RWPE2 (cell line): ENCODE measurements around the gene PDE4D.

ENCODE experiments used
- ATAC-seq: fragments of 200-7000 bp; cut with Tn5 transposase; 3 replicates; pipeline ENCODE4 v1.9.1; 2021; ENCODE audit warnings: low read depth
- DNase-seq: peaks from one replicate; pipeline ENCODE4 v3.0.0-alpha.2; 2020; ENCODE audit warnings: low spot score
- H3K27ac ChIP-seq: fragments of 450-650 bp; 2 replicates; pipeline ENCODE4 v1.5.1; 2017; ENCODE audit warnings: mild to moderate bottlenecking; ENCODE audit not compliant: poor library complexity, severe bottlenecking
- H3K27me3 ChIP-seq: fragments of 250-450 bp; sonication (Bioruptor Pico); 2 replicates; pipeline ENCODE4 v1.5.1; 2021; ENCODE audit warnings: mild to moderate bottlenecking, moderate library complexity; ENCODE audit not compliant: insufficient read depth, poor library complexity, severe bottlenecking
- H3K36me3 ChIP-seq: fragments of 250-450 bp; sonication (Bioruptor Pico); 2 replicates; pipeline ENCODE4 v1.5.1; 2020; ENCODE audit warnings: low read depth, mild to moderate bottlenecking, moderate library complexity
- H3K4me1 ChIP-seq: fragments of 250-450 bp; sonication (Bioruptor Pico); 2 replicates; pipeline ENCODE4 v1.5.1; 2021; ENCODE audit warnings: mild to moderate bottlenecking, moderate library complexity; ENCODE audit not compliant: insufficient read depth, poor library complexity, severe bottlenecking
- H3K4me3 ChIP-seq: fragments of 250-450 bp; sonication (Bioruptor Pico); 2 replicates; pipeline ENCODE4 v1.5.1; 2021; ENCODE audit warnings: mild to moderate bottlenecking, moderate library complexity; ENCODE audit not compliant: severe bottlenecking
- H3K9me3 ChIP-seq: fragments of 250-450 bp; sonication (Bioruptor Pico); 2 replicates; pipeline ENCODE4 v1.5.1; 2021; ENCODE audit warnings: mild to moderate bottlenecking, moderate library complexity; ENCODE audit not compliant: severe bottlenecking
- CTCF ChIP-seq: fragments of 450-650 bp; IDR thresholded peaks from one replicate; pipeline ENCODE4 v1.5.1; 2017; ENCODE audit warnings: mild to moderate bottlenecking, moderate library complexity; ENCODE audit not compliant: poor library complexity, severe bottlenecking

Gene PDE4D

DNA sequence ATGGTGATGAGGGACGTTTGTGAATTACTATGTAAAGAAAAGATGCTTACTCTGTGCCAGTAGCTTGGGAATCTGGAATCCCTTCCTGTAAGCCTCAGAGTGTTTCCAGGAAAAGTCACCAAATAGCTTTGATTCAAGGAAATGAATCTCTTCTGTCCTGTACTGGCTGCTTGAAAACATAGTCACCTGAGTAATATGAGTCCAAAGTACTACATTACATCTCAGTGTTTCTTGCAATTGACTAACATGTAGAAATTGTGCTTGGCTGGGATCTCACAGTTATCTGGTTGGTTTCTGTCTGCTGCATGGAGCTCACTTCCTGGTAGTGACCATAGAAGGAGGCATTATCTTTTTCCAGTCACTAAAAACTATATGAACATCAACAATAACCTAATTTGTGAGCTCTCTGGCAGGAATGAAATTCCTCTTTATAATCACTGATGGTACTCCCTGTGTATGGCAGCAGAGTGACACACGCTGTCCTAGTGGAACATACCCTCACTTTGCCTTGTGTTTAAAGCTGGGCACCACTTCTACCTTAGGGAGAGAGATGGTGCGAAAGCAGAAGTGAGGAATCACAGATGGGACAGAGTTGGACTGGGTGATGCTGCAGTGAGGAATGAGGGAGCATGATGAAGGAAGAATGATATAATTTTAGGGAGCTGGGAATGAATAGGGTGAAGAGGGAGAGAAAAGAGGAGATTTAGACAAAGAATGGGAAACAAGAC, 742.2 kb downstream of the PDE4D start:
- ATAC-seq (no peak), DNase-seq (no peak)
- Histone ChIP-seq H3K9me3 (no peaks in the 10 kb centered on the region), H3K4me1 (no peaks in the 10 kb centered on the region), H3K27me3 (no peaks in the 10 kb centered on the region), H3K4me3 (no peak overlapping the region), H3K27ac (no peak overlapping the region), H3K36me3 (no peaks in the 10 kb centered on the region)
- TF ChIP-seq CTCF: no peak

DNA sequence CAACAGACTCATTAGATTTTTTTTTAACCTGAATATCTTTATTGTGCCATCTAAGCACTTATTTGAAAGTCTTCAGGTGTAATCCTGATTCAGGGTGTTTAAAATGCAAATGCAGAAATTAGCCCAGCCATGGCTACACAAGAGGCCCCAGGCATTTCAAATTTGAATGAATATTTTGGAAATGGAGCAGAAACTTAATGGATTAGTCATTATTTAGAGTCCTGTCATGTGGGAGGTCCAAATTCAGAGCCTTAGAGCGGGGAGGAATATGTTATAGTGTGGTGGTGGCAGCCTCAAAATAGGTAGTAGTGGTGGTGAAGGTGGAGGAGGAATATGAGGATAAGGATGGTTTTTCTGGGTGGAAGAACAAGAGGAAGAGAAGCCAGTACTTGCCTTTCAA, 743.7 kb downstream of the PDE4D start:
- H3K27me3 ChIP-seq: no peaks in the 10 kb centered on the region
- no peaks in the 10 kb centered on the region for H3K9me3 ChIP-seq
- H3K27ac ChIP-seq: no peak overlapping the region
- no peak for DNase-seq
- no peak overlapping the region for H3K4me3 ChIP-seq
- H3K4me1 ChIP-seq: no peaks in the 10 kb centered on the region
- TF ChIP-seq CTCF: no peak
- ATAC-seq: no peak
- H3K36me3 ChIP-seq: no peaks in the 10 kb centered on the region

DNA sequence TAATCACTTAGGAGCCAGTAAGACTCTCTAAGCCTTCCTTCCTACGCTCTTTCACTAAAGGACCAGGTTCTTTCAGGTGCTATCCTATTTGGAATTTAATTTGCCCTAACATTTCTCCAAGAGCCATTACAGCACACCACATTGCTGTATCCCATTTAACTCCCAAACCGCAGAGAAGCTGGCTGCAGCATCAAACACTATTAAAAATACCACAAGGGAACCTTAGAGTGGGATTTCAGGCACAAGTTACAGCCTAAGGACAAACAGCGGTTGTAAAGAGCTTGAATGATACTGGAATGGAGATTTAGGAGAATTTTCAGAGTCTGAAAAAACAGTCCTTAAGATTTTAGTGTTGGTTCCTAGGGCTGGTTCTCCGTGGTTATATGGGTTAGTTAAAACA, 744.3 kb downstream of the PDE4D start:
- no peaks in the 10 kb centered on the region for H3K27me3 ChIP-seq
- no peak for TF ChIP-seq CTCF
- no peaks in the 10 kb centered on the region for H3K9me3 ChIP-seq
- ATAC-seq (no peak), DNase-seq (no peak)
- no peak overlapping the region for H3K27ac ChIP-seq
- H3K36me3 ChIP-seq: no peaks in the 10 kb centered on the region
- no peak overlapping the region for H3K4me3 ChIP-seq
- H3K4me1 ChIP-seq: no peaks in the 10 kb centered on the region

DNA sequence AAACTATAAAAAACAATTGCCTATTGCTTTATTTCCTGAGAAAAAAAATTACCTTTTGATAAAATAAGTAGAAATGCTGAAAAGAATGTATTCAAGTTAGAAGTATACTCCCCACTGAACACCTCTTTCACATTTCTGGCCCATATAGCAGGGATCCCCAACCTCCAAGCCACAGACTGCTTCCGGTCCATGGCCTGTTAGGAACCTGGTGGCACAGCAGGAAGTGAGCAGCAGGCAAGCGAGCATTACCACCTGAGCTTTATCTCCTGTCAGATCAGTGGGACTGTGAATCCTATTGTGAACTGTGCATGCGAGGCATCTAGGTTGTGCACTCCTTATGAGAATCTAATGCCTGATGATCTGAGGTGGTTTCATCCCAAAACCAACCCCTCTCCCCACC, 746.8 kb downstream of the PDE4D start:
- DNase-seq: no peak
- H3K27me3 ChIP-seq: no peaks in the 10 kb centered on the region
- H3K9me3 ChIP-seq: no peaks in the 10 kb centered on the region
- ATAC-seq: no peak
- H3K4me3 ChIP-seq: no peak overlapping the region
- H3K27ac ChIP-seq: no peak overlapping the region
- H3K36me3 ChIP-seq: no peaks in the 10 kb centered on the region
- H3K4me1 ChIP-seq: no peaks in the 10 kb centered on the region
- TF ChIP-seq CTCF: no peak

DNA sequence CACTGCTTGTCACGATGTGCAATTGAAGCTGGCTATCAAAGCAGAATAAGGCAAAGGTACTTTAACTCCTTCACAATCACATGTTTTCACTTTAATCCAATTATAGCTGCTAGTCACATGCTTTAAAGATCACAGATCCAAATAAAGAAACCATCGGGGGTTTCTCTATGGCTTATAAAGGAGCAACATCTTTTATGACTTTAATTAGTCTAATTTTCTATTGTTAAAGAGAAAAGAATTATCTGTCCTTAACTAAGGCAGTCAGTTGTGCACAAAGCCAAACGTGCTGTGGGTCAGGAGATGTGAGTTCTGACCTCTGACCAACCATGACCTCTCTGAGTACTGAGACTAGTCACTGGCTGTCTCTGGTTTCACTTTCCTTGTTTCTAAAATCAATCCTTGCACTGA, 749.6 kb downstream of the PDE4D start:
- no peaks in the 10 kb centered on the region for H3K4me1 ChIP-seq
- DNase-seq (no peak), ATAC-seq (no peak)
- H3K36me3 ChIP-seq: no peaks in the 10 kb centered on the region
- no peaks in the 10 kb centered on the region for H3K27me3 ChIP-seq
- H3K9me3 ChIP-seq: no peaks in the 10 kb centered on the region
- no peak for TF ChIP-seq CTCF
- no peak overlapping the region for H3K4me3 ChIP-seq
- no peak overlapping the region for H3K27ac ChIP-seq
